A673 (cell line): ENCODE data around the gene TTC9B. TPM values are rescaled to one million over a fixed set of nuclear protein-coding genes. Genes with fewer than 3 reads are reported as not detected.

ENCODE experiments used
- BruUV-seq: library from RNA; stranded (reverse); fragments of 400-500 nt; replicated peaks from 2 replicates; lab custom pipeline; 2021; lab: Mats Ljungman, UMichigan
- CTCF ChIA-PET: fragments of 300-600 bp; sonication (Branson Sonifier 250); formaldehyde crosslinking; loops from one replicate; lab custom pipeline; 2022; ENCODE audit warnings: antibody characterized with exemption; lab: Charles Lee
- POLR2A ChIA-PET: fragments of 300-600 bp; sonication (Branson Sonifier 250); formaldehyde crosslinking; loops from one replicate; lab custom pipeline; 2022; ENCODE audit warnings: antibody characterized with exemption; ENCODE audit not compliant: low non-redundant PET; lab: Charles Lee
- DNase-seq: peaks from one replicate; pipeline ENCODE4 v3.0.0-alpha.2; 2015; ENCODE audit warnings: low spot score
- H3K27ac ChIP-seq: fragments of 200-600 bp; sonication (generic); 2 replicates; pipeline ENCODE4 v1.5.1; 2016; ENCODE audit warnings: mixed run types, low read depth, mild to moderate bottlenecking, mixed read lengths, antibody characterized with exemption, low read length; ENCODE audit not compliant: poor library complexity, severe bottlenecking
- H3K27me3 ChIP-seq: fragments of 200-600 bp; sonication (generic); replicated peaks from 2 replicates; pipeline ENCODE4 v1.6.1; 2017; ENCODE audit warnings: mixed run types, low read depth, mild to moderate bottlenecking, mixed read lengths, antibody characterized with exemption, low read length; ENCODE audit not compliant: insufficient read depth, poor library complexity
- H3K36me3 ChIP-seq: fragments of 200-600 bp; sonication (generic); 2 replicates; pipeline ENCODE4 v1.6.1; 2016; ENCODE audit warnings: mixed run types, mild to moderate bottlenecking, mixed read lengths, antibody characterized with exemption, low read length; ENCODE audit not compliant: insufficient read depth, poor library complexity, severe bottlenecking
- H3K4me1 ChIP-seq: fragments of 200-600 bp; sonication (generic); 2 replicates; pipeline ENCODE4 v1.6.1; 2017; ENCODE audit warnings: mixed run types, mild to moderate bottlenecking, mixed read lengths, antibody characterized with exemption, low read length; ENCODE audit not compliant: insufficient read depth, poor library complexity, severe bottlenecking
- H3K4me3 ChIP-seq: fragments of 200-600 bp; sonication (generic); 2 replicates; pipeline ENCODE4 v1.5.1; 2016; ENCODE audit warnings: low read depth, mixed run types, mild to moderate bottlenecking, mixed read lengths, low read length; ENCODE audit not compliant: poor library complexity, severe bottlenecking
- H3K9me3 ChIP-seq: fragments of 200-600 bp; sonication (generic); 2 replicates; pipeline ENCODE4 v1.6.1; 2016; ENCODE audit warnings: mixed run types, low read depth, mild to moderate bottlenecking, mixed read lengths, antibody characterized with exemption, low read length; ENCODE audit not compliant: poor library complexity, severe bottlenecking
- CTCF ChIP-seq: fragments of 300-800, 200-600 bp; sonication (generic); conservative IDR thresholded peaks from 2 replicates; pipeline ENCODE4 v1.5.1; 2017; ENCODE audit warnings: low read depth, mild to moderate bottlenecking, antibody characterized with exemption, low read length, moderate library complexity, mixed read lengths
- EZH2 ChIP-seq: fragments of 200-600 bp; sonication (generic); IDR thresholded peaks from 2 replicates; pipeline ENCODE4 v1.6.1; 2017; ENCODE audit warnings: borderline replicate concordance, low read depth, mild to moderate bottlenecking, mixed read lengths, antibody characterized with exemption, low read length; ENCODE audit not compliant: poor library complexity, severe bottlenecking
- intact Hi-C: fragments of 100-400 bp; cut with micrococcal nuclease; formaldehyde crosslinking; loops from one replicate; pipeline ENCODE4 v1.10.0; 2022; ENCODE audit not compliant: unreplicated experiment
- total RNA-seq: library from RNA; stranded (reverse); gene quantifications from 2 replicates; pipeline ENCODE4 v1.2.3, GENCODE V29; 2021

TTC9B gene
- total RNA-seq, 1 experiment from 2014 or later: not detected

GRCh38 chr19:40241809-40242384 lies 23.7 kb upstream of the TTC9B start:
- intact Hi-C loops: no loop called here
- BruUV-seq: no TSS peak
- H3K4me1 ChIP-seq: peaks cover 8% of the 10 kb centered on the region
- no peak overlapping the region for H3K4me3 ChIP-seq
- no peak for DNase-seq
- H3K27ac ChIP-seq: no peak overlapping the region
- CTCF ChIA-PET: no interaction called here
- POLR2A ChIA-PET: no interaction called here
- H3K9me3 ChIP-seq: no peaks in the 10 kb centered on the region
- no peak for TF ChIP-seq EZH2
- no peak for TF ChIP-seq CTCF
- H3K27me3 ChIP-seq: no peaks in the 10 kb centered on the region
- H3K36me3 ChIP-seq: peaks cover 26% of the 10 kb centered on the region

- Histone ChIP-seq H3K36me3 (peaks cover 31% of the 10 kb centered on the region), H3K4me1 (peaks cover 8% of the 10 kb centered on the region), H3K27me3 (no peaks in the 10 kb centered on the region), H3K9me3 (no peaks in the 10 kb centered on the region), H3K27ac (no peak overlapping the region), H3K4me3 (no peak overlapping the region)
- no peak for DNase-seq
- intact Hi-C loops: no loop called here
- POLR2A ChIA-PET: no interaction called here
- CTCF ChIA-PET: no interaction called here
- TF ChIP-seq CTCF (no peak), EZH2 (no peak)
- BruUV-seq: no TSS peak
These were observed 23.1 kb upstream of the TTC9B start for GRCh38 chr19:40241125-40241808.

GRCh38 chr19:40240332-40240731 lies 22.1 kb upstream of the TTC9B start:
- ChIA-PET POLR2A (no interaction called here), CTCF (interaction anchor here (0.6 kb wide), 1 partner anchor 93 kb away, joined by 3 read pairs; no protein-coding TSS in a partner anchor)
- BruUV-seq: no TSS peak

More at GRCh38 chr19:40240332-40240731, 22.1 kb upstream of the TTC9B start:
- Histone ChIP-seq H3K27me3 (no peaks in the 10 kb centered on the region), H3K4me3 (no peak overlapping the region), H3K27ac (no peak overlapping the region), H3K36me3 (peaks cover 40% of the 10 kb centered on the region), H3K9me3 (no peaks in the 10 kb centered on the region), H3K4me1 (peaks cover 8% of the 10 kb centered on the region)
- TF ChIP-seq EZH2 (no peak), CTCF (no peak)
- no peak for DNase-seq
- intact Hi-C loops: no loop called here
